Measurements from ENCODE around the gene GMCL2.

GRCh38 chr5:178232920-178233429 is 45.8 kb upstream of the GMCL2 start:
- TF ChIP-seq, protein P1, sequence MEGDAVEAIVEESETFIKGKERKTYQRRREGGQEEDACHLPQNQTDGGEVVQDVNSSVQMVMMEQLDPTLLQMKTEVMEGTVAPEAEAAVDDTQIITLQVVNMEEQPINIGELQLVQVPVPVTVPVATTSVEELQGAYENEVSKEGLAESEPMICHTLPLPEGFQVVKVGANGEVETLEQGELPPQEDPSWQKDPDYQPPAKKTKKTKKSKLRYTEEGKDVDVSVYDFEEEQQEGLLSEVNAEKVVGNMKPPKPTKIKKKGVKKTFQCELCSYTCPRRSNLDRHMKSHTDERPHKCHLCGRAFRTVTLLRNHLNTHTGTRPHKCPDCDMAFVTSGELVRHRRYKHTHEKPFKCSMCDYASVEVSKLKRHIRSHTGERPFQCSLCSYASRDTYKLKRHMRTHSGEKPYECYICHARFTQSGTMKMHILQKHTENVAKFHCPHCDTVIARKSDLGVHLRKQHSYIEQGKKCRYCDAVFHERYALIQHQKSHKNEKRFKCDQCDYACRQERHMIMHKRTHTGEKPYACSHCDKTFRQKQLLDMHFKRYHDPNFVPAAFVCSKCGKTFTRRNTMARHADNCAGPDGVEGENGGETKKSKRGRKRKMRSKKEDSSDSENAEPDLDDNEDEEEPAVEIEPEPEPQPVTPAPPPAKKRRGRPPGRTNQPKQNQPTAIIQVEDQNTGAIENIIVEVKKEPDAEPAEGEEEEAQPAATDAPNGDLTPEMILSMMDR (conservative IDR thresholded peaks at IDR 0.05; ENCODE audit: low read depth, low read length) = no peak
- no peak for TF ChIP-seq EZH2 (IDR thresholded peaks at IDR 0.05; ENCODE audit: low read length, unreplicated experiment)
- no peak for TF ChIP-seq EZH2phosphoT487 (IDR thresholded peaks at IDR 0.05; ENCODE audit: borderline replicate concordance, low read length)
